GM19099 (cell line): ENCODE data around the gene ICOS.

Experiments
- POLR2A ChIP-seq: IDR thresholded peaks from 3 replicates; pipeline ENCODE4 v1.6.1; 2011; ENCODE audit warnings: low read depth; ENCODE audit not compliant: insufficient read length; ENCODE audit errors: extremely low read depth

ICOS gene

DNA sequence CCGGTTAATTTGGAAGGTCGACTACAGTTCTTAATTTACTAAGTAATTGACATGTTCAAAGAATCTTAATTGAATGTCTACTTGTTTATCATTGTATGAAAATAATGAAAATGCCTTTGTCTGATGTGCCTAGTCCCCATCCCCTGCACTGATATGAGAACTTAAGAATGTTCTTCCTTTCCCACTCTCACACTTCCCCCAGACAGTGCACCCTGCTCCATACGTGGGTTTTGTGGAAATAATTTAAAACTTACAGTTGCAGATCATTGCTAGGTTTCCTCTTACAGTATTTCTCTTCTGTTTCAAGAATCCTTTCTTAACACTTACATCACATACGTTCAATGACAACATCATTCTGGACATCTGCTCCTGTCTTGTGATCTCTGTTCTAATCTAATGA, 3.5 kb downstream of the ICOS start:
- no peak for TF ChIP-seq POLR2A

DNA sequence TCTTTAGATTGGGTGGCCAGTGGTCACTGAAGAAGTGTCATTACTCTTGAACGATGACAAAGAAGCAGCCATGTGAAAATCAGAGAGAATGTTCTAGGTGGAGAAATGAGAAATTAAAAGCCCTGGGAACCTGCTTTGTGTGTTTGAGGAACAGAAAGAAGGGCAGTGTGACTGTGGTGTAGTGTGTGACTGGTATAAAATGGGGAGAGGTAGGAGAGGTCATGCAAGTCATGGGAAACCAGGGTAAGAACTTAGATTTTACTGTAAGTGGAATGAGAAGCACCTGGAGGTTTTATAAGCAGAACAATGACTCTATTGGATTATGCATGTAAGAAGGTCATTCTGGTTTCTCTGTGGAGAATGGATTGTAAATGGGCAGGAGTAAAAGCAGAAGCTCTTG, 12.2 kb downstream of the ICOS start:
- TF ChIP-seq POLR2A, result no peak

DNA sequence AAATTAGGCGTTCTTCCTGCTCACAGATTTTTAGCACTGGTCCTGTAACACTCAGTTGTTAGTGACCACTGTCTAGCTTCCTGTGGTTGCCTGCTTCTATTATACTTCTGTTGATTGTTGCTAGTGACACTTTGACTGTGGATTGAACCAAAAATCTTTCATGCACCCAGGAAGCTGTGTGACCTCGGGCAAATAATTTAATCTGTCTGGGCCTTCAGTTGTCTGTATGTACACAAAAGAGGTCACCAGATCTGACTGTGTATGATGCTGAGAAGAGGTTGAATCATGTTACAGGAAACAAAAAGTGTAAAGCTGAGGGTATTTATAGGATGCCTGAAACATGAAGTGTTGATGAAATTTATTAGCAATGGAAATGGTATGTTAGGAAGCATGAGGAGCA, 12.7 kb downstream of the ICOS start:
- TF ChIP-seq POLR2A, result no peak

DNA sequence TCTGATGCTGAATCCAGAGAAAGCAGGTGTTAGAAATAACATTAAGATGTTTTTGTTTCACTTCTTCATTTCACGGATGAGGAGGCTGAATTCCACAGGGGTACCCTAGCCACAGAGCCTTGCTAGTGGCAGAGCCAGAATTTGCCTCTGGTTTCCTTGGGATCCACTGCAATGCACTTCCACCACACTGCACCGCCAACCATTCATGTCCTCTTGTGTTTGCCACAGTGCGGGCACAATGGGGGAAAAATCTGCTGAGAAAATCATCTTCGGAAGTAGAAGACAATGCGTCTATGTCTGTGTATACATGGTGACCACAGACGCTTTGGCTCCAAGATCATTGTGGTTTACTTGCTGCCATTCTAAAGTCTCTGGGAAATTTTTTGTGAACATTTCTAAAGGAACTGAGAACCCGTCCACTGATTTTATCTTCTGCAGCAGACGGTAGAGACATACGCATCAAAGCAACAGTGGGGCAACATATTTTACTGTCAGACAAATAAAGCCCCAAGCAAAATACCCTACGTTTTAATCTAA, 14.9 kb downstream of the ICOS start:
- no peak for TF ChIP-seq POLR2A

DNA sequence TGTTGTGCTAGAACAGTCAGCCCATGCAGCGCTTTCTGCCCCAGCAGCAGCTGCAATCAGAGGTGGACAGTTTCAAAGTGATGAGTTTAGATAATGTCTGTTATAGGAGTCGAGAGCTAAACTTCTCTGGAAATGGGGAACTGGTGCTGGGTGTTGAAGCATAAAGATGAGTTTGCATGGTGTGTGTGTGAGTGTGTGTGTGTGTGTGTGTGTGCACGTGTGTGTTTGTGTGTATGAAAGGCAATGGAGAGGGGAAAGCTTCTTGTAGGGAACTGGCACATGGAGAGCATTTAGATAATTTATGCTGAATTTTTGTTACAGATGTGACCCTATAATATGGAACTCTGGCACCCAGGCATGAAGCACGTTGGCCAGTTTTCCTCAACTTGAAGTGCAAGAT, 22.7 kb downstream of the ICOS start:
- no peak for TF ChIP-seq POLR2A

DNA sequence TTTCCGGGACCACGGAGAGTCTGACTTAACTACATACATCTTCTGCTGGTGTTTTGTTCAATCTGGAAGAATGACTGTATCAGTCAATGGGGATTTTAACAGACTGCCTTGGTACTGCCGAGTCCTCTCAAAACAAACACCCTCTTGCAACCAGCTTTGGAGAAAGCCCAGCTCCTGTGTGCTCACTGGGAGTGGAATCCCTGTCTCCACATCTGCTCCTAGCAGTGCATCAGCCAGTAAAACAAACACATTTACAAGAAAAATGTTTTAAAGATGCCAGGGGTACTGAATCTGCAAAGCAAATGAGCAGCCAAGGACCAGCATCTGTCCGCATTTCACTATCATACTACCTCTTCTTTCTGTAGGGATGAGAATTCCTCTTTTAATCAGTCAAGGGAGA, 23.1 kb downstream of the ICOS start:
- no peak for TF ChIP-seq POLR2A

DNA sequence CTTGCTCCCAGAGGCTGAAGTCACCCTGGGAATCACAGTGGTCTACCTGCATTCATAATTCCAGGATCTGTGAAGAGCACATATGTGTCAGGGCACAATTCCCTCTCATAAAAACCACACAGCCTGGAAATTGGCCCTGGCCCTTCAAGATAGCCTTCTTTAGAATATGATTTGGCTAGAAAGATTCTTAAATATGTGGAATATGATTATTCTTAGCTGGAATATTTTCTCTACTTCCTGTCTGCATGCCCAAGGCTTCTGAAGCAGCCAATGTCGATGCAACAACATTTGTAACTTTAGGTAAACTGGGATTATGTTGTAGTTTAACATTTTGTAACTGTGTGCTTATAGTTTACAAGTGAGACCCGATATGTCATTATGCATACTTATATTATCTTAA, 24.2 kb downstream of the ICOS start:
- no peak for TF ChIP-seq POLR2A

DNA sequence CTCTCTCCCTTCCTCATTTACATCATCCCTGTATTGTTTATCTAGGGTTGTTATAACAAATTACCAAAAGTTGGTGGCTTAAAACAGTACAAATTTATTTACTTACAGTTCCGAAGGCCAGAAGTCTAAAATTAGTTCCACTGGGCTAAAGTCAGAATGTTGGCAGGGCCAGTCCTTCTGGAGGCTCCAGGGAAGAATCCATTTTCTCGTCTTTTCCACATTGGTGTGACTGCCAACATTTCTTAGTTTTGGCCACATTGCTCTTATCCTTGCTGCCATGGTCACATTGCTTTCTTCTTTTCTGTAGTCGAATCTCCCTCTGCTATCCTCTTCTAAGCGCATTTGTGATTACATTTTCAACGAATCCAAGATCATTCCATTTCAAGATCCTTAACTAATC, 34.7 kb downstream of the ICOS start:
- TF ChIP-seq POLR2A, result no peak

DNA sequence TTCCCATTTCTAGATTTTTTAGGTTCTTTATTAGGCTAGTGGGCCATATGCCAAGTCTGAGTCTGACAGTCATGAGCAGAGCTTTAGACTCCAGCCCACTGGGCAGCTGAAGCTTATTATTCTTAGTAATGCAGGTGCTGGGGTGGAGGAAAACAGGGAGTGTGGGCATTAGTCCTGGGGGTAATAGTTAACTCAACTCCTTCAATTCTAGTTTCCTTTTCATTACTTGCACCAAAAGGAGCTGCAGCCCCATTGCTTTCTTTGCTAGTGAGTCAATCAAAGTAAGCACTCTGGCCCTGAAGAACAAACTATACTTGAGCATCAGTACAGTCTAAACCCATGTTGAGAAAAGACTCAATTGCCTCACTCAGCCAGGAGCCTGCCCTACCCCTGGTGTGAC, 35.5 kb downstream of the ICOS start:
- TF ChIP-seq POLR2A, result no peak

DNA sequence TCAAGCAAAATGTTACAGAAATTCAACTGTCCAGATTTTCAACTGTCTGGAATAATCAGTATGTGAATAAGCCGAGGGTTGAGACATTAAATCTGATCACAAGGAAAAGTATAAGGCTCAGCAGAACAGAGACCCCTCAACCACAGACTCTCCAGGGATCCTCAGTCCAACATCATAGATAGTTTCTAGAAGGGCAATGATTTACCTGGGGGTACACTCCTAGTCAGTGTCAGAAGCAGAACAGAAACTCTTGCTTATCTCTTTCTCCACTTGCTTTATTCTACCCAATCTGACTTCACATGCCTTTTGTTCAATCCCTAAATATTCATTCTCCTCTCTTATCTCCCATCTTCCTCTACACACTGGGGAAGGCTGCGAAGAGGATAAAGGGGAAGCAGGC, 36.4 kb downstream of the ICOS start:
- TF ChIP-seq POLR2A, result no peak

DNA sequence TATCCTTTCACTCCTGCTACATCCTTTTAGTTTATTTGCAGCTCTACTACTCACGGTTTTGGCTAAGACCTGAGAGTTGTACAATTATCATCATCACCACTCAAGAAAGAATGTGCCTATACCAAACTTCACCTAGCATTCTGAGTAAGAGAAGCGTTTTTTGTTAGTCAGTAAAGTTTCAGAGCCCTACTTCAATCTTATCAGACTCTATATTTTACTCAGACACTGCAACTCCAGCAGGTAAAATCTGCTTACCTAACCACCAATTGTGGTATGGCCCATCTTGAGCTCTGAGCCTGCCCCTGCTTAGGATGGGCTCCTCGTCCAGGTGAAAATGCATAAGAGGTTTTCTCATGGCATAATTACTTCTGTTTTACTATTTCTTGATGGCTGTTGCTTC, 37.1 kb downstream of the ICOS start:
- no peak for TF ChIP-seq POLR2A

DNA sequence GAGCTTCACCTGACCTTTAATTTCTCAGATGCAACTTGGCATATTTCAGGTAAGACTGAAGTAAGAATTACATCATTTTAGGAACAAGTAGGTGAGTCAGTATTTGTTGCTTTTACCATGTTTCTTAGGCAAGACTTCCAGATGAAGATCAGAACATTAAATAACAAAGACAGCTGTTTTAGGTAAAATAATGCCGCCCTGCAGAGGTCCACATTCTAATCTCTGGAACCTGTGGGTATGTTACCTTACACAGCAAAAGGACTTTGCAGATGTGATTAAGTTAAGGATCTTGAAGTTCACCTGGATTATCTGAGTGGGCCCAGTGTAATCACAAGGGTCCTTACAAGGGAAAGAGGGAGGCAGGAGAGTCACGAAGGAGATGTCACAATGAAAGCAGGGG, 39.3 kb downstream of the ICOS start:
- no peak for TF ChIP-seq POLR2A

DNA sequence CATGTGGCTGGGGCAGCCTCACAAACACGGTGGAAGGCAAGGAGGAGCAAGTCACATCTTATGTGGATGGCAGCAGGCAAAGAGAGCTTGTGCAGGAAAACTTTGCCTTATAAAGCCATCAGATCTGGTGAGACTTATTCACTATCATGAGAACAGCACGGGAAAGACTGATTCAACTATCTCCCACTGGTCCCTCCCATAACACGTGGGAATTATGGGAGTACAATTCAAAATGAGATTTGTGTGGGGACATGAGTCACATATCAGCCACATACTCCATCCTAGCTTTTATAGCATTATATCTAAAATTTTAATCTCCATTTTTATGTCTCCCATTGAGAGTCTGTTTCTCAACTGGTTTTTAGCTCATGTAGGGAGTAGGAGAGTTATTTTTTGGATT, 45.7 kb downstream of the ICOS start:
- no peak for TF ChIP-seq POLR2A

DNA sequence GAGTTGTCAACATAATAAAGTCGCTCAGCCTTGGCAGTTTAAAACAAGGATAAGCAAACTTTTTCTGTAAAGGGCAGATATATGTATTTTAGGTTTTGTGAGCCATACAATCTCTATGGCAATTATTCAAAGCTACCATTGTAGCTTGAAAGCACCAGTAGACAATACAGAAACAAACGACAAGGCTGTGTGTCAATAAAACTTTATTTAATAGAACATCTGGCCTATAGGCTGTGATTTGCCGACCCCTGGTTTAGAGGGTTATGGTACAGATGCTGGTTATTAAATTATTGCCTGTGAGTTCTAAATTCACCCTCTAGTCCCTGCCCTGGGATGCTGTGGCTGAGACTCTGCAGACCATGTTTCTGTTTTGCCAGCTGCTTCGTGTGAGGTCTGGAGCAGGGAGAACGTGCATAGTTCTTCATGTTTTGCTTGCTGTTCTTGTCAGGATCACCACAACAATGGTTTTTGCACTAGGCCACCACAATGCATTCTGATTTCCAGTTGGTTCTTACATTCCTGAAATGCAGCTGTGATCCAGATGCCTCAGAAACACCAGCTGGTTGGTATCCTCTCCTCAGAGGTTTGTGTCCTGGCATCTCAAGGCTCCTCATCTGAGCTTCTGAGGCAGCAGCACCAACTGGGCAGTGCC, 46.6 kb downstream of the ICOS start:
- TF ChIP-seq POLR2A, result no peak

DNA sequence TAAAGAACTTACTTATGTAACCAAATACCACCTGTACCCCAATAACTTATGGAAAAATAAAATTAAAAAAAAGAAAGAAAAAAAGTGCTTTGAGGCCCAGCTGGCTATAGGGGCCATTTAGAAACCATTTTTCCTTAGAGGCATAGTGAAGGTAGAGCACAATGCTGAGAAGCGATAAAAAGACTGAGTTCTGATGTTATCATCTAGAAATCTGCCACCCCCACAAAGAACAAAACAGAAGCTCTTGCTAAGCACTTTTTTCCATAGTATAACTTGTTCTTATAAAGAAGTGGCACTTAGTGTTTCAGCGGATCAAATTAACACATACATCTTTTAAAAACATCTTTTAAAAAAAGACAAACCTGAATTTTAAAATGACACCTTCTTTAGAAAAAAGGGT, 51.4 kb downstream of the ICOS start:
- TF ChIP-seq POLR2A, result no peak

DNA sequence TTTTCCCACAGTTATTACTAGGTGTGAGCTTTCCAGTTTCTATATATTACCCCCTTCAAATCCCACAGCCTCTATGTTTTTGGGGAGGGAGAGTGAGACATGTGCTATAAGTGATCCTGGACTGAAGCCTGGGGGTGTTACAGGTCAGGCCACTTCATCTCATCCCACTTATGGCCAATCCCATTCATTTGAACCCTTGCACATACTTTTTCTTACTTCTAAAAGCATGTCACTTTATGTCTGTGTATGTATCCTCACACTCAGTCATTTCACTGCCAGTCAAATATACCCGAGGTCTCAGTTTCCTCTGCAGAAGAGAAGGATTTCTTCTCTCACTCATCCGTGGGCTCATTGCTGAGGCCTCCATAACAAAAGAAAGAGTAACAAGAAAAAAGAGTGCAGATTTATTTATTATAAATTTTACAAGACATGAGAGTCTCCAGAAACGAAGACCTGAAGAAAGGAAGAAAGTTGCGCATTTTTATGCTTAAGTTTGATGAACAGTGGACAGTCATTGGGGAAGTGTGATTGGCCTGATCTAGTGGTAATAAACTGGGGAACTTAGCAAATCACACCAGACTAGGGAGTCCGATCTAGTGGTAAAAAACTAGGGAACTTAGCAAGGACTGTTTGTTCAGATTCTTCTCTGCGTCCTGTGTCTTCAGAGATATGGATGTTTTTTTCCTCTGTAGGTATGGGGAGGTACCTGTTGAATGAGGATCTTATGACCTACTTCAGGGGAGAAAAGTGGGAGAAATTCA, 52.1 kb downstream of the ICOS start:
- TF ChIP-seq POLR2A, result no peak

DNA sequence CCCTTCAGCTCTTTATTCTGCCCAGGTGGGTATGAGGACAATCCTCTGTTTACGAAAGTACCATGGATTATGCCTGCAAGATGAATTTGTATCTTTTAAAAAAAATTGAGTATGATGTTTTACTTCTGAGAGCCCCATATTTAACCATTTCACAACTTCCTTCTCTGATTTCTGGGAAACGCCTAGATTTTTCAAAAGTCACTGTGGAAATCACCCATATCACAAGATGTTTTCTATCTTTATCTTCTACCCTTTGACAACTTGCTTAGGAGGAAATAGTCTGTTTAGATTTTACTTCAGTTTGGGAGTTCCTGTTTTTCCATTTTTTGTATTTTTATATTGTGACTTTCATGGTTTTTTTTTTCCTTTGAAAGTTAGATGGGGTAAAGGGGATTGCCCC, 53.0 kb downstream of the ICOS start:
- TF ChIP-seq POLR2A, result no peak

DNA sequence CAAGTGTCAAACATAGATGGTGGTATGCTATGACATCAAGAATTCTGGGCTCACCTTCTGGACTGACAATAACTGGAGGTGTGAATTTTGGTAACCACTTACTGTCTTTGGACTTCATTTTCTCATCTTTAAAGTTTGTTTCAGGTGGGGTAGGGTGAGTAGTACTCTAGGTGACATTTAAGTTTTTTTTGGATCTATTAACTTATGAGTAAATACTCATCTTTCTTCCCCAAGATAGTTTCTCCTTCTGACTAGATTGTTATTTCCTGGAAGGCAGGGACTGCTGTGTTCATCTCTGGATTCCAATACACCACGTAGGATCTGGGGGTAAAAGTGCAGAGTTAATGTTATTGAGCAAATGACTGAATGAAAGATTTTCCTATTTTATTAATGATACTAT, 55.9 kb downstream of the ICOS start:
- no peak for TF ChIP-seq POLR2A

DNA sequence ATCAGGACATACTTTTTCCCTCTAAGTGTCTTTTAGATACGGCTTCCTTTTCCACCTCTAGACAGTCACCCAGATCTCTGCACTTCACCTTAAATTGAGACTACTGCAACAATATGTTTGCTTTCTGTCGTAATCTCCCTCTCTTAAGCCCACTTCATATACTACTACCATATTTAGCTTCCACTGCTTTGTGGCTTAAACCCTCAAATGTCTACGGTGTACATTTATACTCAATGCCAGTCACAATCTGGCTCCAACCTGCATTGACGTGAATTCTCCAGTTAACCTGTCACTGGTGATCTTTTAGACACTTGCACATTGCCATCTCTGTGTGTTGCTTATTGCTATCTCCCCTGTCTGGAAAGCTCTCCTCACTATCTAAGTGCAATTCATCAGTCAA, 56.4 kb downstream of the ICOS start:
- no peak for TF ChIP-seq POLR2A
